Astrocyte (in vitro differentiated cells and primary cell): Measurements from ENCODE around the gene C19orf44. TPM values are rescaled to one million over a fixed set of nuclear protein-coding genes. Genes with fewer than 3 reads are reported as not detected.
"Not testable (repeated sequence)": the region's sequence is repeated elsewhere in the genome, so short reads cannot be mapped to it uniquely, and the experiment has no call there.

Experiments
- DNase-seq: peaks from one replicate; pipeline ENCODE4 v3.0.0-alpha.2; 2010; ENCODE audit warnings: low read depth
- FAIRE-seq: peaks from 2 replicates; lab custom pipeline; 2011; peaks lifted over from hg19 to GRCh38; lab: Jason Lieb, UNC
- H2AFZ ChIP-seq: 2 replicates; pipeline ENCODE4 v1.6.0; 2012; ENCODE audit warnings: low read depth, low read length, inconsistent platforms
- H3K27ac ChIP-seq: 2 replicates; pipeline ENCODE4 v1.5.1; 2011; ENCODE audit warnings: low read depth, low read length, inconsistent platforms
- H3K27me3 ChIP-seq: 2 replicates; pipeline ENCODE4 v1.6.0; 2011; ENCODE audit warnings: low read length, inconsistent platforms; ENCODE audit not compliant: insufficient read depth
- H3K36me3 ChIP-seq: 2 replicates; pipeline ENCODE4 v1.5.1; 2011; ENCODE audit warnings: low read length, inconsistent platforms; ENCODE audit not compliant: insufficient read depth
- H3K4me1 ChIP-seq: 2 replicates; pipeline ENCODE4 v1.5.1; 2011; ENCODE audit warnings: low read length, inconsistent platforms; ENCODE audit not compliant: insufficient read depth
- H3K4me2 ChIP-seq: 2 replicates; pipeline ENCODE4 v1.6.0; 2012; ENCODE audit warnings: low read length, inconsistent platforms
- H3K4me3 ChIP-seq: 2 replicates; pipeline ENCODE4 v1.5.1; 2011; ENCODE audit warnings: low read depth, mild to moderate bottlenecking, low read length, inconsistent platforms; ENCODE audit not compliant: insufficient read depth
- H3K79me2 ChIP-seq: 2 replicates; pipeline ENCODE4 v1.6.0; 2012; ENCODE audit warnings: mild to moderate bottlenecking, low read length, inconsistent platforms; ENCODE audit not compliant: insufficient read depth
- H3K9ac ChIP-seq: 2 replicates; pipeline ENCODE4 v1.6.0; 2012; ENCODE audit warnings: mild to moderate bottlenecking, low read length, inconsistent platforms
- H3K9me3 ChIP-seq: 2 replicates; pipeline ENCODE4 v1.5.1; 2012; ENCODE audit warnings: low read depth, mild to moderate bottlenecking, low read length, inconsistent platforms; ENCODE audit not compliant: insufficient read depth
- H4K20me1 ChIP-seq: 2 replicates; pipeline ENCODE4 v1.6.0; 2012; ENCODE audit warnings: low read length, inconsistent platforms; ENCODE audit not compliant: insufficient read depth
- H3K27ac Mint-ChIP-seq: one replicate; pipeline ENCODE4 v1.8.0; 2021; ENCODE audit warnings: mild to moderate bottlenecking, mixed read lengths; ENCODE audit not compliant: unreplicated experiment
- H3K27me3 Mint-ChIP-seq: one replicate; pipeline ENCODE4 v1.8.0; 2021; ENCODE audit warnings: low read depth, mixed read lengths; ENCODE audit not compliant: unreplicated experiment
- H3K36me3 Mint-ChIP-seq: one replicate; pipeline ENCODE4 v1.8.0; 2021; ENCODE audit warnings: low read depth, mixed read lengths; ENCODE audit not compliant: unreplicated experiment
- H3K4me1 Mint-ChIP-seq: one replicate; pipeline ENCODE4 v1.8.0; 2021; ENCODE audit warnings: low read depth, mixed read lengths; ENCODE audit not compliant: unreplicated experiment
- H3K4me3 Mint-ChIP-seq: one replicate; pipeline ENCODE4 v1.8.0; 2021; ENCODE audit warnings: mild to moderate bottlenecking, moderate library complexity, mixed read lengths; ENCODE audit not compliant: unreplicated experiment
- H3K9me3 Mint-ChIP-seq: one replicate; pipeline ENCODE4 v1.8.0; 2021; ENCODE audit warnings: mild to moderate bottlenecking, mixed read lengths; ENCODE audit not compliant: unreplicated experiment
- CTCF ChIP-seq: IDR thresholded peaks from 2 replicates; pipeline ENCODE4 v1.5.1; 2011; ENCODE audit warnings: low read depth, mild to moderate bottlenecking, inconsistent platforms, low read length, moderate library complexity; ENCODE audit not compliant: insufficient read depth
- EZH2 ChIP-seq: IDR thresholded peaks from 2 replicates; pipeline ENCODE4 v1.6.1; 2012; ENCODE audit warnings: mild to moderate bottlenecking, low read length, inconsistent platforms; ENCODE audit not compliant: insufficient read depth
- total RNA-seq: library from RNA; stranded (reverse); gene quantifications from 2 replicates; pipeline ENCODE4 v1.2.1, GENCODE V29; 2021

Gene C19orf44
- total RNA-seq, 1 donor from 2014 or later, result 5.0 TPM

- no peak for TF ChIP-seq CTCF
- TF ChIP-seq EZH2, result no peak
- Histone ChIP-seq H3K4me1 (peaks cover 25% of the 10 kb centered on the region), H3K27ac (no peak overlapping the region), H4K20me1 (peaks cover 86% of the 10 kb centered on the region), H3K4me2 (no peak overlapping the region), H3K9ac (no peak overlapping the region), H3K4me3 (no peak overlapping the region), H3K36me3 (no peaks in the 10 kb centered on the region), H3K9me3 (no peaks in the 10 kb centered on the region), H3K79me2 (peaks cover 88% of the 10 kb centered on the region), H2AFZ (no peak overlapping the region), H3K27me3 (no peaks in the 10 kb centered on the region)
- H3K27ac Mint-ChIP-seq, result no peak overlapping the region
- H3K9me3 Mint-ChIP-seq, result no peaks in the 10 kb centered on the region
- no peaks in the 10 kb centered on the region for H3K27me3 Mint-ChIP-seq
- DNase-seq (no peak), FAIRE-seq (no peak)
- H3K4me1 Mint-ChIP-seq, result peaks cover 26% of the 10 kb centered on the region
- peak overlapping the region; percentile 21 for H3K4me3 Mint-ChIP-seq
- H3K36me3 Mint-ChIP-seq, result peaks cover 4% of the 10 kb centered on the region
Measured at GRCh38 chr19:16467581-16467980, 28.6 kb upstream of the C19orf44 start.

GRCh38 chr19:16470541-16470910 lies 25.7 kb upstream of the C19orf44 start:
- TF ChIP-seq EZH2 (no peak), CTCF (no peak)
- H3K9me3 Mint-ChIP-seq, result no peaks in the 10 kb centered on the region
- Histone ChIP-seq H3K79me2 (peaks cover 59% of the 10 kb centered on the region), H3K9ac (peak overlapping the region; percentile 85), H3K36me3 (no peaks in the 10 kb centered on the region), H4K20me1 (peaks cover 57% of the 10 kb centered on the region), H2AFZ (no peak overlapping the region), H3K9me3 (no peaks in the 10 kb centered on the region), H3K4me2 (peak overlapping the region; percentile 95), H3K27me3 (no peaks in the 10 kb centered on the region), H3K4me3 (peak overlapping the region; percentile 69), H3K27ac (no peak overlapping the region), H3K4me1 (peaks cover 13% of the 10 kb centered on the region)
- no peak overlapping the region for H3K27ac Mint-ChIP-seq
- DNase-seq (no peak), FAIRE-seq (no peak)
- peaks cover 4% of the 10 kb centered on the region for H3K36me3 Mint-ChIP-seq
- H3K4me1 Mint-ChIP-seq, result peaks cover 10% of the 10 kb centered on the region
- no peaks in the 10 kb centered on the region for H3K27me3 Mint-ChIP-seq
- H3K4me3 Mint-ChIP-seq, result peak overlapping the region; percentile 90

GRCh38 chr19:16470911-16471811 lies 25.0 kb upstream of the C19orf44 start:
- Mint-ChIP-seq H3K4me1 (peaks cover 10% of the 10 kb centered on the region), H3K9me3 (no peaks in the 10 kb centered on the region), H3K4me3 (peak overlapping the region; percentile 90), H3K27me3 (no peaks in the 10 kb centered on the region), H3K36me3 (peaks cover 4% of the 10 kb centered on the region), H3K27ac (no peak overlapping the region)
- H3K27me3 ChIP-seq, result no peaks in the 10 kb centered on the region
- peak overlapping the region; percentile 69 for H3K4me3 ChIP-seq
- H3K4me1 ChIP-seq, result peaks cover 13% of the 10 kb centered on the region
- DNase-seq (peak; percentile 30), FAIRE-seq (no peak)
- H3K9ac ChIP-seq, result peak overlapping the region; percentile 85
- H2AFZ ChIP-seq, result peak overlapping the region; percentile 64
- H4K20me1 ChIP-seq, result peaks cover 51% of the 10 kb centered on the region
- peaks cover 54% of the 10 kb centered on the region for H3K79me2 ChIP-seq
- no peaks in the 10 kb centered on the region for H3K36me3 ChIP-seq
- TF ChIP-seq EZH2 (no peak), CTCF (no peak)
- peak overlapping the region; percentile 95 for H3K4me2 ChIP-seq
- no peaks in the 10 kb centered on the region for H3K9me3 ChIP-seq
- peak overlapping the region; percentile 34 for H3K27ac ChIP-seq

GRCh38 chr19:16472559-16472899 lies 23.7 kb upstream of the C19orf44 start:
- peaks cover 40% of the 10 kb centered on the region for H3K79me2 ChIP-seq
- not testable (repeated sequence) for H3K9me3 ChIP-seq, H3K36me3 ChIP-seq, DNase-seq, H3K9me3 Mint-ChIP-seq, H3K27me3 ChIP-seq, H3K27ac Mint-ChIP-seq, H3K27me3 Mint-ChIP-seq, H3K4me1 Mint-ChIP-seq, FAIRE-seq, H3K36me3 Mint-ChIP-seq
- peaks cover 13% of the 10 kb centered on the region for H3K4me1 ChIP-seq
- H3K4me3 ChIP-seq, result peak overlapping the region; percentile 61
- H4K20me1 ChIP-seq, result peaks cover 37% of the 10 kb centered on the region
- H2AFZ ChIP-seq, result peak overlapping the region; percentile 98
- peak overlapping the region; percentile 70 for H3K27ac ChIP-seq
- peak overlapping the region; percentile 87 for H3K9ac ChIP-seq
- H3K4me2 ChIP-seq, result peak overlapping the region; percentile 95
- H3K4me3 Mint-ChIP-seq, result peak overlapping the region; percentile 82
